Head of caudate nucleus (tissue), 42 donors: Measurements from ENCODE around the gene BRD4.

ENCODE experiments used
- DNase-seq, 42 donors: peaks; one replicate each; pipeline versions ENCODE4 v3.0.0 to v3.0.0-alpha.2; 2020 to 2021; ENCODE audit warnings: mixed read lengths in 7 of 42
- intact Hi-C: fragments of 100-400 bp; cut with DNase I; formaldehyde crosslinking; loops from one replicate; pipeline ENCODE4 v1.15.0; 2022

Gene BRD4

DNA sequence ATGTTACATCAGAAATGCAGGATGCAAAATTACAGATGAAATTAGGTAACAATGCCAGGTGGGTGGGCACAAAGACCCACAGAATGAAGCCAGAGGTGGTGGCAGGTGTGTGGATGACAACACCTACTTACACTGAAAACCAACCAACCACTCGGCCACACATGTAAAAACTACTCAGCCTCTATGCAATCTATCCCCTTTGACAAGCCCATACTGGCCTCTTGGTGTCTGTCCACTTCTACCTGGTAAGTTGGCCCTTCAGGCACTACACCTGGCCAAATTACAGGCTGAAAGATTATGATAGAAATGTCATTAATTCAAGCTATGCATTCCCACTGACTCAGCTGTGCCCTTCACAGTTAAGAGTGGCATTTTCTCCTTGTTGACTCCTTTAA, 50.0 kb downstream of the BRD4 start:
- intact Hi-C loops = no loop called here
- DNase-seq = no peak

DNA sequence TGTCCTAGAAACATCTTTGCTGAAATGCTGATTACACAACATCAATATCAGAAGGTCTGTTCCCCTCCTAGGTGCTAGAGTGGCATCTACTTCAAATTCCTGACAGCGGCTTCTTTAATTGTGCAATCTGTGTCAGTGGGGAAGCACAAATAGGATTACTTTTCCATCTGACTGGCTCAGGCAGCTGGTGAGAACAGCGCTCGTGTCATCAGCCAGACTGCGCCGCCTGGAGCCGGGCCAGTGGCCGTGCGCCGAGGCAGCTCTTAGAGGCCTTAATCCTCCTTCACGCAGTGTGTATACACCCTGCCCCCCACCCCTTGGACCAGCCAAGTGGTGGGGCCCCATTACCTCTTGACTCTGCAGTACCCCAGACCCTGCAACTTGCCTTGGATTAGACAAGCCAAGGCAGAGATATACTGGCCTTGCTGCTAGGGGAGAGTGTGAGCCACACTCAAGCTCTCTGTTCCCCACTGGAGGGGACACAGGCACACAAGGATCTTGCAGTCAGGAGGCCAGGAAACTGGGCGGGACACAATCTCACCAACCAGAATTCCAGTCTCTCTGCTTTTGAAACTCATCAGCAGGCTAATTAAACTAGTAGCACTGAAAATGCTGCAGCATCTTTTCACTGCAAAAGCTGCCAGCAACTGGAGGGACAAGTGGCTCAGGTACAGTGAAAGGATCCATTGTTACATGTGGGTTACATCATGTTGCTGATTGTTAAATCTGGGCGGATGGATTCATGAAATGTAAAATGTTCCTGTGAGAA, 51.2 kb downstream of the BRD4 start:
- intact Hi-C loops = no loop called here
- DNase-seq = peak; percentile 47 to 92 (median 82)

DNA sequence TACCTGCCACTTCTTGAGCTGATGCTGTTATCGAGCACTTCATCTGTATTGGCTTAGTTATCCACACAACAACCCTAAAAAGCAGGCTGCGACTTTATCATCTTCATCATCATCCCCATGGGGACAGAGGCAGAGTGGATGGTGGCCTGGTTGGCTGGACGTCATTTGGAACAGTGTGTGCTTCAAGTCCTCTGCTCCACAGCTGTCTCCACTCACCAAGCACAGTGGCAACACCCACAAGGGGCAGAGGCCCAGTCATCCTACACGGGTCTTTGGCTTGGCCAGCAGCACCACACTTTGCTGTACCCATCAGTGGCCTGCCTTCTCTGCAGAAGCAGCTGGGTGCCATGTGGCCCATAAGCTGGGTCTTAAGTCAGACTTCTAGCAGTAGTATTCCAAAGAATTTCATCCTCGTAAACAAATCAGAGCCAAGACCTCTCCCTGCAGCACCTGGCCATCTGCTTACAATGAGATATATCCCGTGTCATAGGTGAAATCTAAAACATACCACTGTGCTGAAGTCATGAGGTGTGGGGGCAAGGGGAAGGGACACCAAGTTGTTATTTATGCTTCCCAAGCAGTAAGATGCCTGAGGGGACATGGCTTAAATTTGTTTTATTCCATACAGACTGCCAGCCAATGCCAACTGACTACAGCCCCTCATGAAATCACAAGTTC, 52.2 kb downstream of the BRD4 start:
- DNase-seq = no peak
- intact Hi-C loops = no loop called here

DNA sequence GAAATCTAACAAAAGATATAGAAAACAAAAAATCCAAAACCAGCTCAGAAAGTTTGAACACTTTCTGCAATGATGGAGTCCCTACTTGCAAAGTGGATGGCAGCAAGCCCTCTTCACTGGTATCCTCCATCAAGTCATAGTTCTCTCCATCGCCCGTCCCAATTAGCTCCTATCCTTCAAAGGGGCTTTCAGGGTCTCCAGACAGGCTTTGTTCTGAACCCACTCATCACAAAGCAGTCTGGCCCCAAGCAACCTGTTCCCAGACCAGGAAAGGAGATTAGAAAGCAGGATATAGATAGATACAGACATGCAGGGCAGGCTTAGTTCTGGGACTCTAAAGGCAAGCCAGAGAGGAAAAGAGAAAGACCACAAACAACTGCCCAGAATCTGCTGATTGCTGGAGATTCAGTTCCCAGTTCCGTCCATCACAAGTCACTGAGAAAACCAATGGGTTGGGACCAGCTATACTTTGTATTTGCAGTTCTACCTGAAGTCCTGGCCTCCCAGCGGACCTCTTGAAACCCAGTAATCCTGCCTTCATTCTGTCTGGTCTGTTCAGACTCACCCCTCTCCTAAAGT, 52.9 kb downstream of the BRD4 start:
- intact Hi-C loops = no loop called here
- no peak for DNase-seq

DNA sequence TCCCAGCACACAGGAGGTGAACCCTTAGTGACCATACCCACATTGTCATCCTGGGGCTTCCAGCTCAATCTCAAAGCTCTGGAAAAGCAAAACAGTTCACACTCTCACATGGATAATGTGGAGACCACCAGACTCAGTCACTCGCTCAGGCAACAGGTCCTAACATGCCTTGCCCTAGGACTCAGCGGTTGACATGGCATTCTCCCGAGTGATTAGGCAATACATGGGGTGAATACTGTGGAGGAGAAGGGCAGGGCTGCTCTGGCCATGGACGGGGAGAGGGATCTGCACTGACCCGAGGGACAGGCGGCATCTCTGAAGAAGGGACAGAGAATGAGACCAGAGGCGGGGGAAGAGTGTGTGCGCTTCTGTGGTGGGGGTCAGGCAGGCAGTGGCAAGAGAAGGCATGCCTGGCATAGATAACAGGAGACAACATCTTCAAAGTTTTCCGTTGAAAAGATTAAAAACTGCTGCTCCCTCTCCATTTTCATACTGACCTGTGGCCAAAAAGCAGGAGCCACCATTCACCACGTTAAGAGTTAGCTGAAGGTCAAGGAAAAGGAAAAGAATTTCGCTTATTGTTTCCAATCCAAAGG, 55.6 kb downstream of the BRD4 start:
- intact Hi-C loops = no loop called here
- DNase-seq = no peak

DNA sequence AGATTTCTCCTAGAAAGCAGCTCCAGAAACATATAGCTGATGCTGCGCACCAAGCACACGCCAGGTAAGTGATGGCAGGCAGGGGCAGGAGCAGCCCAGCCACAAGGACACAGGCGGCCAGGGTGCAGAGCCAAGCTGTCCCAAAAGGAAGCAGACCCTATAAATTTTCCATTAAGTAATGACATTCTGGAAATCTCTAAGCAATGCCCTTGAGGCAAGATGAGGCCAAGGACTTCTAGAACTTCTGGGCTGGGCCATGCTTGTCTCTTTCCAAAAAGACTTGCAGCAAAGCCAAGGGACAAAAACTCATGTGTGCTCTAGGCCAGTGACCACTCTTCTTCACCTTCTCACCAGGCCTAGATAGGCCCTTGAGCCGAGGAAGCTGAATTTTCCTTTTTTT, 57.9 kb downstream of the BRD4 start:
- intact Hi-C loops = no loop called here
- DNase-seq = no peak

DNA sequence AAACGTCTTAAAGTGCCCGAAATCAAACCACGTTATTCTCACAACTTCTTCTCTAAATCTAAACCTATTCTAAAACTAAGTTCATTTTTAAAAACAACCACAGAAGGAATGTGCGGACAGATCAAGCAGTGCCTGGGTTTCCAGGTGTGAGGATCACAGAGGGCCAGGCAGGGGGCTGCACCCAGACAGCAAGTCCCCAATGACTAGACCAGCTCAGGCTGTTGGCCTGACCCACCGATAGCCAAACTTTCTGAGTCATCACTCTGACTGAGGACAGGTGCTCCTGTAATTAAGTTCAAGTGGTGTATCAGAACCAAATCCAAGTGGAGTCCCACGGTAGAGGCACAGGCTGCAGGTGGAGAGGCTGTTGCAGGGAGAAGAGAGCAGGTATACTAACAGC, 62.5 kb downstream of the BRD4 start:
- intact Hi-C loops = loop anchor here (5.0 to 10.0 kb wide), 2 partner anchors 112 to 155 kb away; no protein-coding TSS in a partner anchor

DNA sequence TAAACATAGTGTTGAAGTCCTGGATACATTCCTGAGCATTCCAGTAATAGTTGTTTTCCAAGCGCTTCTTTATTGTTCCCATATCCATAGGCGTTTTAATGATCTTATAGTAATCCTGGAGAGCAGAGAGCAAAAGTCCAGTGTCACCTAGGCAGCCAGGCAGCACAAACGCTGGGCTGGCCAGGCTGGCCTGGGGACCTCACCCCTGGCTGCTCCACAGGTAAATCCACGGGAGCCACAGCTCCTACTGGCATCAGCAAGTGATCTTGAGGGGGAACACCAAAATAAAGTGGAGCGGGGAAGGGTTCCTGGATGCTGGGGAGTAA, 63.4 kb downstream of the BRD4 start:
- intact Hi-C loops = loop anchor here (5.0 to 10.0 kb wide), 2 partner anchors 113 to 156 kb away; no protein-coding TSS in a partner anchor
- DNase-seq = no peak

More for the DNA sequence above, 62.5 kb downstream of the BRD4 start:
- no peak for DNase-seq

DNA sequence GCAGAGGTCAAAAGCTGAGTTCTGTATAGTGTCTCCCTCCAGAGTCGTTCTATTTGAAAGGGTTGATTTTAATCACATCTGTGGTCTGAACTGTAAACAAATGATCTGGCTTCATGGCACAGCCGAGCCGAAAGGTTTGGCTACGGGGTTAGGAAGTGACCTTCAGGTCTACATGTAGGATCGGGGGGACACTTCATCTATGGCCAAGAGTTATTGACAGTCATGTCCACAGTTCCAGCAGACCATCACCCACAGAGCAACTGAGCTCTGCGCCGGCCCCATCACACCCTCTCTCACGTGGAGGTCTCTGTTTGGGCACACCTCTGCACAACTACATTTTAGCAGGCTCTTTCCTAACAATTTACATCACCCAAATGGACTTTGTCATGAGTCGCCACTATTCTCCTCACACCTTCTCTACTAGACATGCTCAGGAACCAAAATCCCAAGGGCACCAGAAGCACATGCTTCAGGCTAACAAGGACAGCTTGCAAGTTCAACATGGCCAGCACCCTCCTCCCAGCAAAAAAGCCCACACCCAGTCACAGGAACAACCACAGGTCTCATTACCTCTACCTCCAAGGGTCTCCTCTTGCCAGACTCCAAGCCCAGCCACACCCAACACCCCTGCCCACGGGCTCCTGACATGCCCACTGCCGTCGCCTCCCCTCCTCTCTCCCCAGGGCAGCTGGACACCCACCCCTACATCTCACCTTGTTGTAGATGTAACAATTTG, 64.0 kb downstream of the BRD4 start:
- intact Hi-C loops = loop anchor here (5.0 to 10.0 kb wide), 2 partner anchors 114 to 156 kb away; no protein-coding TSS in a partner anchor
- DNase-seq = no peak

DNA sequence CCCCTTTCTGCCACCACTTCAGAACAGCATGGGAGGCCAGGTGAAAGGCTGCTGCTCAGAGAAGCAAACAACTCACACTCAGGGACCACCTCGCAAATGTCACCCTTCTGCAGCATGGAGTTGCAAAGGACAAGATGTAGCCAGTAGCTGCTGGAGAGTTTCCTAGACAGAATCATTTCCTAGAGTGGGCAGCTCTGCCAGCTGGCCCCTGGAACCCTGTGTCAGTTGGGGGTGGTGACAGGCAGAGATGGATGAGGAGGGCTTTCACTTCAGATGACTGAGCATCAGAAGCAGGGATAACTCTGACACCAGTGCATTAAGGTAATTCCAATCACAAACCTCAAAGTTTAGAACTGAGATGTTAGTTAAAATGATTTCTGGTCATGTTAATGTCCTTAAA, 65.7 kb downstream of the BRD4 start:
- DNase-seq = peak in 6 of 42 donors; percentile 25 to 73 (median 48)
- intact Hi-C loops = loop anchor here (1.0 to 10.0 kb wide), 3 partner anchors 22 to 158 kb away; no protein-coding TSS in a partner anchor

DNA sequence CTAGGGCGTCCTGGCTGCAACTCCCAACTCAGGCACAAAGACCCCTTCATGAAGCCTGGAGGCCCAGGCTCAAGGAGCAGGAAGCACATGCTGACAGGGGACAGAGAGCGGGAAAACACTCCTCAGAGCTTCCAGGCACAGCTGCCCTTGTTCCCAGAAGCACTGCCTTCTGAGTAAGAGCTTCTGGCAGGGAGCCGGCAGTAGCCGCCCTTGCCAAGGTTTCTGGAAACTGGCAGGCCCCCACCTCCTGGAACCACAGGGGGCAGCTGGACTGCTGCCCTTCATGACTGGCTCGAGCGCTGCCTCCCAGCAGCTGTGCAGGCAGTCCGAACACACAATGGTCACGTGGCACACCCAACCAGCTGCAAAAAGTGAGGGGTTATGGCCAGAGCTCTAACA, 66.5 kb downstream of the BRD4 start:
- intact Hi-C loops = loop anchor here (1.0 to 10.0 kb wide), 3 partner anchors 22 to 159 kb away; no protein-coding TSS in a partner anchor
- DNase-seq = peak; percentile 84 to 98 (median 92)

DNA sequence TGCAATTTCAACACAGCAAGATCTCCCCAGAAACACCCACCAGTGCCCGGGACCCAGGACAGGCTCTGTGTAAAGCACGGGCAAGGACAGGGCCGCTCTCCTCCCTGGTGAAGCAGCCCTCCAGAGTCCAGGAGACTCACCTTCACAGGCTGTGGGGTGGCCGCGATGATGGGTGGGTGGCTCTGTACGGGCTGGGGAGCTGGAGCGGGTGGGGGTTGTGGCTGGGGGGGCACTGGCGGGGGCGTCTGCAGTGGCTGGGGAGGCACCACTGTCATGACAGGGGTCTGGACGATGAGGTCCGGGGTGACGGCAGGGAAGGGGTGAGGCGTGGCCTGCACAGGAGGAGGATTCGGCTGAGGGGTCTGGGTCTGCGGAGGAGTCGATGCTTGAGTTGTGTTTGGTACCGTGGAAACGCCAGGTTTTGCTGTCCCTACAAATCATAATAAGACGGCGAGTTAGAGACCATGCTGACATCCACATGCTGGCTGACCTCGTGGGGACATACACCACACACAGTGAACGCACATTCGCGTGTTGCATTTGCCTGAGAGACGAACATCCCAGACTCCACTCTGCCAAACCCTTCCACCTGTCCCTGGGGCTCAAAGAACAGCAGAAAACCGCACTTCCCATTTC, 67.0 kb downstream of the BRD4 start:
- DNase-seq = no peak
- intact Hi-C loops = loop anchor here (5.0 to 10.0 kb wide), 2 partner anchors 117 to 159 kb away; no protein-coding TSS in a partner anchor

DNA sequence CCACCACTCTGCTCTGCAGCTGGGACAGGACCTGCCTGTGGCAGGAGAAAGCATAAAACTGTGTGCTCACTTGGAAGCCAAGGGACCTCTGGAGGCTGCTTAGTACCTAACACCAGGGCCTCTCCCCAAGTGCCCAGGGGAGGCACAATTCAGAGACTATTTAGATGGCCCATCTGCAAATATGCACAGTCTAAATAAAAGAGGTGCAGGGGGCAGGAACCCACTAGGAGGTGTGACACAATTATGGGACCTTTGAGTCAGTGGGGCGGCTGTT, 67.5 kb downstream of the BRD4 start:
- no peak for DNase-seq
- intact Hi-C loops = loop anchor here (5.0 to 10.0 kb wide), 3 partner anchors 67 to 160 kb away; partner anchors contain the start of gene BRD4

DNA sequence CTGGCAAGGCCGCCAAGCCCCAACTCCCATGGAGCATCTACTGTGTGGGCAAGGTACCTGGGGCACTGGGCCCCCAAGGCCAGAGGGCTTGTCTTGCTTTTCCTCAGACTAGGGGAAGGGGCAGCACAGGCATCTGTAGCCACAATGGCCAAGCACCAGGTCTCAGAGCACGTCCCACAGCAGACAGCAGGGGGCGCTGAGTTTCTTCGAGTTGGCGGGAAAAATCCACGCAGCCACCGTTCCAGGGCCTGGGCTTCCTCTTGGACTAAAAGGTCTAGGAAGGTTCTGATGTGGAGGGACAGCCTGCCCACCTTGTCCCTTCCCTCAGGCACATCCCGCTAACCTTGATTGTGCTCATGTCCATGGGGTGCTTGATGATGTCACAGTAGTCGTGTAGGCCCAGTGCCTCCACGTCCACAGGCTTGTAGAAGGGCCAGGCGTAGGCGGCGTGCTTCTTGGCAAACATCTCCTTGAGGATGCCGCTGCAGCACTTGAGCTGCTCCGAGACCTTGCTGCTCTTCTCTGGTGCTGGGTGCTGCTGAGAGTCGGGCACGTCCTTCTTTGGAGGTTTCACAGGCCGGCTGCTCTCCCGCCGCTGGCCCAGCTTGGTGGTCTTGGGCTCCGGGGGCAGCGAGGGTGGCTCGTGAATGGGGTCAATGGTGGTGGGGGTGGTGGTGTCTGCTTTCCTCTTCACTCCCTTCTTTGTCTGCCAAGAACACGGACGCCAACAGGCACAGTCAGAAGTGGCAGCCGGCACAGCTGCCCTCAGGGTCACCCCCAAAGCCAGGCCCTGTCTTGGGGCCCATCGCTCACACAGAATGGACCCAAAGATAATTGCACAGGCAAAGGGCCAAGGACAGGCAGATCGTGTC, 68.0 kb downstream of the BRD4 start:
- peak; percentile 56 to 93 (median 79) for DNase-seq
- intact Hi-C loops = loop anchor here (5.0 to 10.0 kb wide), 2 partner anchors 68 to 161 kb away; partner anchors contain the start of gene BRD4

DNA sequence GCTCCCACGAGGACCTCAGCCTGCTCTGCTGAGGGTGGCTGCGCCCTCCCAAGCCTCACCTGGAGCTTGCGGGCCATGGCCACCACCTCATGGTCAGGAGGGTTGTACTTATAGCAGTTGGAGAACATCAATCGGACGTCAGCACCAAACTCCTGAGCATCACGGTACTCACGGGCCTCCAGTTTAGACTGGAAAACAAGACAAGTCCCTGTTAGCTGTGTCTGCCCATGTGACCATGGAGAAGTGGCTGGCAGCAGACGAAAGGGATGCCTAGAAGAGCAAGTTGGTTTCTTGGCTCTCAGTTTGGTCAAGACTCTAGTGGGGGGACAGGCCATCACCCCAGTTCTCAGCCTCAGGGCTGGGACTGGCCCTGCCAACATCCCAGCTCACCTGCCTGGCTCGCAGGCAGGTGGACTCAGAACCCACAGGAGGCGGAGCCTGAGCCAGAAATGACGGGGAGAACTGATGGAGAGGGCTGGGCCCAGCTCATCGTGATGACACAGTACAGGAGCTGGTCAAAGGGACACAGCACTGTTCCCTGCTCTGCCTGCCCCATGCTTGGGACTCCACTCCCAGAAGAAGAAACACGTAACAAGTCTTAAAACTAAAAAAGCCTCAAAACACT, 68.9 kb downstream of the BRD4 start:
- no peak for DNase-seq
- intact Hi-C loops = loop anchor here (5.0 to 10.0 kb wide), 2 partner anchors 69 to 161 kb away; partner anchors contain the start of gene BRD4

DNA sequence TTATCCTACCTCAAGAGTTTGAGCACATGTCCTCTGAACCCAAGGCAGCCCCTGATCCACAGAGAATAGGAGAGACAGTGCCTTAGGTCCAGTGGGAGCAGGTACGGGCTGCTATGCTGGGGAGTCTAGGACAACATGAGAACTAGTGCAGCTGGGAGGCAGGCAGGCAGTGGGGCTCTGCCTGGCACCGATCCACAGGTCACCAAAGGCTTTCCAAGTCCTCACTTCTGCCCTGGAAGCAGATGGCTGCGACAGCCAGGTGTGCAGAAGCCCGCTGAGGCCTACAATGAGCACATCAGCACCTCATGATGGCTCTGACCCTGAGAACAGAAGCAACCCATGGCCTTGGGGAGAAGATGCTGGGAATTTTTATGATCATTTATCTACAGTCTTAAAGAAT, 70.3 kb downstream of the BRD4 start:
- intact Hi-C loops = loop anchor here (5.0 to 10.0 kb wide), 2 partner anchors 70 to 163 kb away; partner anchors contain the start of gene BRD4
- no peak for DNase-seq

DNA sequence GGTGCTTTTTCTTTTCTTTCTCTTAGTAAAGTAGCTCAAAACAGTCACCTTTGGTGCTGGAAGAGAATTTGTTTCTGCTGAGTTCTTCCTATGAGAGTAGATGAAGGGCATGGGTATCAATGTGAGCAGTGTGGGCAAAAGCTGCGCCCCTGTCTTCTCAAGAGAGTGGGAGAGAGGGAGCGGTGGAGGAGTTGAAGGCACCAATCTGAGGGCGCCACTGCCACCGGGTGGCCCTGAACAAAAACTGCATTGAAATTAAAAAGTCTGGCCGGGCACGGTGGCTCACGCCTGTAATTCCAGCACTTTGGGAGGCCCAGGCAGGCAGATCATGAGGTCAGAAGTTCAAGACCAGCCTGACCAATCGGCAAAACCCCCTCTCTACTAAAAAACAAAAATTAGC, 71.4 kb downstream of the BRD4 start:
- intact Hi-C loops = loop anchor here (5.0 to 10.0 kb wide), 2 partner anchors 71 to 164 kb away; partner anchors contain the start of gene BRD4
- peak in 24 of 42 donors; percentile 25 to 80 (median 51) for DNase-seq
